Measurements from ENCODE around the gene PSORS1C2.

DNA sequence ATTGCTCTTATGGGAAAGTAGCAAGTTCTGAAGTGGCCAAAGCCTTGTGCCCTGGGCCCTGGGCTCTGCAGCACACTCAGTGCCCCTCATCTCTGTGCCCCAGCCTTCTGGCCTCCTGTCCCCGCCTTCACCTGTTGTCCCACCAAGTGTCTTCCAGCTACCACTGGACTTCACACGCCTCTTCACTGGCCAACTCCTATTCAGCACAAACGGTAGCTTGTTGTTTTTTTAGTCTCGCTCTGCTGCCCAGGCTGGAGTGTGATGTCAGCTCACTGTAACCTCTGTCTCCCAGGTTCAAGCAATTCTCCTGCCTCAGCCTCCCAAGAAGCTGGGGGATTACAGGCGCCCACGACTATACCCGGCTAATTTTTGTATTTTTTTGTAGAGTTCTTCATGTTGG, 13.9 kb upstream of the PSORS1C2 start:
- TF ChIP-seq YY1 (IDR thresholded peaks at IDR 0.05) (no peak), EGR1 (IDR thresholded peaks at IDR 0.05; ENCODE audit: low read depth in 2 of 2) (no peak), NR2F2 (IDR thresholded peaks at IDR 0.05) (no peak), RAD21 (IDR thresholded peaks at IDR 0.05) (no peak)
- TF ChIP-seq, protein P1, sequence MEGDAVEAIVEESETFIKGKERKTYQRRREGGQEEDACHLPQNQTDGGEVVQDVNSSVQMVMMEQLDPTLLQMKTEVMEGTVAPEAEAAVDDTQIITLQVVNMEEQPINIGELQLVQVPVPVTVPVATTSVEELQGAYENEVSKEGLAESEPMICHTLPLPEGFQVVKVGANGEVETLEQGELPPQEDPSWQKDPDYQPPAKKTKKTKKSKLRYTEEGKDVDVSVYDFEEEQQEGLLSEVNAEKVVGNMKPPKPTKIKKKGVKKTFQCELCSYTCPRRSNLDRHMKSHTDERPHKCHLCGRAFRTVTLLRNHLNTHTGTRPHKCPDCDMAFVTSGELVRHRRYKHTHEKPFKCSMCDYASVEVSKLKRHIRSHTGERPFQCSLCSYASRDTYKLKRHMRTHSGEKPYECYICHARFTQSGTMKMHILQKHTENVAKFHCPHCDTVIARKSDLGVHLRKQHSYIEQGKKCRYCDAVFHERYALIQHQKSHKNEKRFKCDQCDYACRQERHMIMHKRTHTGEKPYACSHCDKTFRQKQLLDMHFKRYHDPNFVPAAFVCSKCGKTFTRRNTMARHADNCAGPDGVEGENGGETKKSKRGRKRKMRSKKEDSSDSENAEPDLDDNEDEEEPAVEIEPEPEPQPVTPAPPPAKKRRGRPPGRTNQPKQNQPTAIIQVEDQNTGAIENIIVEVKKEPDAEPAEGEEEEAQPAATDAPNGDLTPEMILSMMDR (IDR thresholded peaks at IDR 0.05; ENCODE audit: low read depth, low read length, missing input control): no peak
- TF ChIP-seq, protein P2, sequence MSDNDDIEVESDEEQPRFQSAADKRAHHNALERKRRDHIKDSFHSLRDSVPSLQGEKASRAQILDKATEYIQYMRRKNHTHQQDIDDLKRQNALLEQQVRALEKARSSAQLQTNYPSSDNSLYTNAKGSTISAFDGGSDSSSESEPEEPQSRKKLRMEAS (IDR thresholded peaks at IDR 0.05): no peak
- TF ChIP-seq, protein P3, sequence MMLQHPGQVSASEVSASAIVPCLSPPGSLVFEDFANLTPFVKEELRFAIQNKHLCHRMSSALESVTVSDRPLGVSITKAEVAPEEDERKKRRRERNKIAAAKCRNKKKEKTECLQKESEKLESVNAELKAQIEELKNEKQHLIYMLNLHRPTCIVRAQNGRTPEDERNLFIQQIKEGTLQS (IDR thresholded peaks at IDR 0.05): no peak

Data from liver (tissue), 3 donors.